Right lobe of liver (tissue), 4 donors: ENCODE results near the gene TERT.

ENCODE experiments used
- CTCF ChIP-seq, 4 donors: fragments of 200-600 bp in 3 of 4; fragments of 450-650 bp in 1 of 4; IDR thresholded peaks; one replicate each; pipeline versions ENCODE4 v1.5.1 to v1.8.0; 2016 to 2022; ENCODE audit warnings: antibody characterized with exemption in 4 of 4, mild to moderate bottlenecking in 2 of 4
- POLR2A ChIP-seq: fragments of 450-650 bp; IDR thresholded peaks from one replicate; pipeline ENCODE4 v1.6.1; 2017; ENCODE audit warnings: antibody characterized with exemption, mild to moderate bottlenecking
- donor health status: DM: no; HTN: no; CAD: no.
- donor health status: DM: no; HTN: no; CAD: no.
- donor health status: DM: no; HTN: yes; CAD: no.

- TF ChIP-seq CTCF (IDR thresholded peaks at IDR 0.05) (no peak), POLR2A (no peak)
Observed at GRCh38 chr5:1207555-1207954, 87.3 kb downstream of the TERT start.
